Activated CD8-positive, alpha-beta T cell treated with anti-CD3 and anti-CD28 coated beads for 36 hours (primary cell): ENCODE data around the gene PTPRN2. TPM values are rescaled to one million over a fixed set of nuclear protein-coding genes. Genes with fewer than 3 reads are reported as not detected.

ENCODE experiments used
- ATAC-seq: fragments of 200-7000 bp; cut with Tn5 transposase; one replicate; pipeline ENCODE4 v1.10.0; 2021; ENCODE audit warnings: mild to moderate bottlenecking, moderate library complexity
- CTCF ChIA-PET: fragments of 350-600 bp; sonication (Branson Sonifier 250); formaldehyde crosslinking; loops from one replicate; lab custom pipeline; 2021; ENCODE audit warnings: antibody characterized with exemption; lab: Charles Lee
- POLR2A ChIA-PET: fragments of 350-600 bp; sonication (Branson Sonifier 250); formaldehyde crosslinking; loops from one replicate; lab custom pipeline; 2021; ENCODE audit warnings: antibody characterized with exemption; lab: Charles Lee
- DNase-seq: peaks from one replicate; pipeline ENCODE4 v3.0.0-alpha.2; 2020
- H3K27ac Mint-ChIP-seq: one replicate; pipeline ENCODE4 v1.8.0; 2021; ENCODE audit warnings: mild to moderate bottlenecking, mixed read lengths
- H3K27me3 Mint-ChIP-seq: one replicate; pipeline ENCODE4 v1.8.0; 2021; ENCODE audit warnings: mixed read lengths
- H3K36me3 Mint-ChIP-seq: one replicate; pipeline ENCODE4 v1.8.0; 2021; ENCODE audit warnings: low read depth, mixed read lengths
- H3K4me1 Mint-ChIP-seq: one replicate; pipeline ENCODE4 v1.8.0; 2021; ENCODE audit warnings: low read depth, mixed read lengths
- H3K4me3 Mint-ChIP-seq: one replicate; pipeline ENCODE4 v1.8.0; 2021; ENCODE audit warnings: mild to moderate bottlenecking, moderate library complexity, mixed read lengths
- H3K9me3 Mint-ChIP-seq: one replicate; pipeline ENCODE4 v1.8.0; 2021; ENCODE audit warnings: mixed read lengths
- CTCF ChIP-seq: fragments of 200-600 bp; IDR thresholded peaks from one replicate; pipeline ENCODE4 v1.8.0; 2022; ENCODE audit warnings: antibody characterized with exemption, mild to moderate bottlenecking
- intact Hi-C: fragments of 100-400 bp; cut with micrococcal nuclease; formaldehyde crosslinking; loops from one replicate; pipeline ENCODE4 v1.10.0; 2022
- total RNA-seq, 2 experiments: library from RNA; stranded (reverse); gene quantifications; one replicate each; pipeline ENCODE4 v1.2.3, GENCODE V29; 2021

The PTPRN2 gene
- total RNA-seq, 2 experiments from 2014 or later, result 0.49 to 0.65 TPM

GRCh38 chr7:157887400-157887799 lies 700.2 kb downstream of the PTPRN2 start:
- no peak for TF ChIP-seq CTCF
- Mint-ChIP-seq H3K9me3 (peaks cover 3% of the 10 kb centered on the region), H3K4me3 (no peak overlapping the region), H3K27ac (no peak overlapping the region), H3K27me3 (no peaks in the 10 kb centered on the region), H3K36me3 (no peaks in the 10 kb centered on the region), H3K4me1 (peaks cover 28% of the 10 kb centered on the region)
- ATAC-seq (no peak), DNase-seq (no peak)
- ChIA-PET POLR2A (no interaction called here), CTCF (no interaction called here)
- intact Hi-C loops, result no loop called here

GRCh38 chr7:157886711-157887110 lies 700.9 kb downstream of the PTPRN2 start:
- intact Hi-C loops, result no loop called here
- ATAC-seq, result no peak

GRCh38 chr7:157886266-157886665 lies 701.4 kb downstream of the PTPRN2 start:
- CTCF ChIA-PET, result no interaction called here
- TF ChIP-seq CTCF, result no peak
- intact Hi-C loops, result no loop called here
- Mint-ChIP-seq H3K4me1 (peaks cover 23% of the 10 kb centered on the region), H3K36me3 (no peaks in the 10 kb centered on the region), H3K27me3 (no peaks in the 10 kb centered on the region), H3K9me3 (peaks cover 3% of the 10 kb centered on the region), H3K4me3 (no peak overlapping the region), H3K27ac (no peak overlapping the region)
- POLR2A ChIA-PET, result no interaction called here
- ATAC-seq (no peak), DNase-seq (no peak)

More at GRCh38 chr7:157886711-157887110, 700.9 kb downstream of the PTPRN2 start:
- Mint-ChIP-seq H3K4me1 (peaks cover 26% of the 10 kb centered on the region), H3K9me3 (peaks cover 3% of the 10 kb centered on the region), H3K27ac (no peak overlapping the region), H3K4me3 (no peak overlapping the region), H3K27me3 (no peaks in the 10 kb centered on the region), H3K36me3 (no peaks in the 10 kb centered on the region)
- CTCF ChIA-PET, result no interaction called here
- POLR2A ChIA-PET, result no interaction called here
- TF ChIP-seq CTCF, result no peak
- no peak for DNase-seq

GRCh38 chr7:157885140-157885539 lies 702.5 kb downstream of the PTPRN2 start:
- ChIA-PET CTCF (no interaction called here), POLR2A (no interaction called here)
- H3K36me3 Mint-ChIP-seq, result peaks cover 7% of the 10 kb centered on the region
- DNase-seq (no peak), ATAC-seq (no peak)
- peaks cover 13% of the 10 kb centered on the region for H3K9me3 Mint-ChIP-seq
- peaks cover 20% of the 10 kb centered on the region for H3K4me1 Mint-ChIP-seq
- H3K27me3 Mint-ChIP-seq, result no peaks in the 10 kb centered on the region
- intact Hi-C loops, result no loop called here
- H3K4me3 Mint-ChIP-seq, result no peak overlapping the region
- no peak overlapping the region for H3K27ac Mint-ChIP-seq
- TF ChIP-seq CTCF, result no peak

DNA sequence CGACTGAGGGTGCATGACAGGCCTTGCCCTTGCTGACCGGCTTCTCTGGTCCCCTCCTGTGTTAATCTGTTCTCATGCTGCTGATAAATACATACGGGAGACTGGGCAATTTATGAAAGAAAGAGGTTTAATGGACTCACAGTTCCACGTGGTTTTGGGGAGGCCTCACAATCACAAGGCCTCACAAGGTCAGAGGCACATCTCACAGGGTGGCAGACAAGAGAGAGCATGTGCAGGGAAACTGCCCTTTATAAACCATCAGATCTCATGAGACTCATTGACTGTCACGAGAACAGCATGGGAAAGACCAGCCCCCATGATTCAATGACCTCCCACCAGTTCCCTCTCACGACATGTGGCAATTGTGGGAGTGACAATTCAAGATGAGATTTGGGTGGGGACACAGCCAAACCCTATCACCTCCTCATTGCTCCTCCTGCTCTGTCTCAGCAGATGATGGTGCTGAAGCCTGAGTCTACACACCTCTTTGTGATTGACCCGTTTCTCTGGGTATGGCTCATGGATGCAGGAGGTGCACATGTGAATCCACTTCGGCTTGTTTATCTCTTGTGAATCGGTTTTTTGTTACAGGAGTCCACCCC lies 703.1 kb downstream of the PTPRN2 start:
- ChIA-PET CTCF (no interaction called here), POLR2A (no interaction called here)
- intact Hi-C loops, result no loop called here
- Mint-ChIP-seq H3K4me3 (no peak overlapping the region), H3K9me3 (peaks cover 14% of the 10 kb centered on the region), H3K27me3 (no peaks in the 10 kb centered on the region), H3K4me1 (peaks cover 15% of the 10 kb centered on the region), H3K27ac (no peak overlapping the region), H3K36me3 (peaks cover 8% of the 10 kb centered on the region)
- no peak for TF ChIP-seq CTCF
- DNase-seq (no peak), ATAC-seq (no peak)
